A549 (cell line): ENCODE results near the gene PRRX1. TPM values are rescaled to one million over a fixed set of nuclear protein-coding genes. Genes with fewer than 3 reads are reported as not detected.
A peak's percentile ranks its signal among the peaks of the same experiment; 100 is the strongest.

Experiments used
- ATAC-seq, 2 experiments: fragments of 200-7000 bp in 1 of 2; fragments of >200 bp in 1 of 2; cut with Nextera tagmentation in 1 of 2; cut with Tn5 transposase in 1 of 2; 3 replicates each; pipeline versions ENCODE4 v1.8.0 to v1.9.1; 2018 to 2020; ENCODE audit warnings: mild to moderate bottlenecking in 1 of 2, moderate library complexity in 1 of 2
- CTCF ChIA-PET: fragments of 300-600 bp; sonication (Branson Sonifier 250); formaldehyde crosslinking; extraction: SDS; loops from one replicate; lab custom pipeline; 2021; ENCODE audit warnings: antibody characterized with exemption, inconsistent platforms; lab: Yijun Ruan, JAX
- POLR2A ChIA-PET: fragments of 350-600 bp; formaldehyde crosslinking; extraction: SDS; loops from one replicate; lab custom pipeline; 2021; ENCODE audit warnings: antibody characterized with exemption, inconsistent platforms; lab: Yijun Ruan, JAX
- DNase-seq, 2 experiments: peaks; one replicate each; pipeline versions ENCODE4 v3.0.0 to v3.0.0-alpha.2; 2011 to 2016; ENCODE audit warnings: low read depth in 1 of 2, low spot score in 1 of 2
- FAIRE-seq: peaks from 2 replicates; lab custom pipeline; 2011; peaks lifted over from hg19 to GRCh38; lab: Jason Lieb, UNC
- H3K27ac ChIP-seq, 2 experiments: fragments of >200 bp; sonication (Bioruptor Twin); formaldehyde crosslinking; 3 replicates each; pipeline ENCODE4 v1.5.1; 2016 to 2017
- H3K4me1 ChIP-seq: fragments of >200 bp; sonication (Bioruptor Twin); formaldehyde crosslinking; 3 replicates; pipeline ENCODE4 v1.6.1; 2016
- H3K4me2 ChIP-seq: fragments of >200 bp; sonication (Bioruptor Twin); formaldehyde crosslinking; 3 replicates; pipeline ENCODE4 v1.6.1; 2016
- H3K4me3 ChIP-seq: fragments of >200 bp; sonication (Bioruptor Twin); formaldehyde crosslinking; 3 replicates; pipeline ENCODE4 v1.5.1; 2016
- H3K9me3 ChIP-seq: fragments of >200 bp; sonication (Bioruptor Twin); formaldehyde crosslinking; 3 replicates; pipeline ENCODE4 v1.6.1; 2016
- BHLHE40 ChIP-seq: IDR thresholded peaks from 2 replicates; pipeline ENCODE4 v1.6.1; 2012; ENCODE audit warnings: low read depth, low read length, inconsistent platforms
- CBX2 ChIP-seq: fragments of 200-600 bp; sonication (generic); IDR thresholded peaks from 2 replicates; pipeline ENCODE4 v1.6.1; 2016; ENCODE audit warnings: low read depth, mild to moderate bottlenecking, borderline replicate concordance
- EHMT2 ChIP-seq: fragments of 200-600 bp; sonication (generic); IDR thresholded peaks from 2 replicates; pipeline ENCODE4 v1.6.1; 2016; ENCODE audit warnings: antibody characterized with exemption, low read depth, mild to moderate bottlenecking, moderate library complexity
- EP300 ChIP-seq, 2 experiments: fragments of >200 bp; sonication (Bioruptor Twin); formaldehyde crosslinking; IDR thresholded peaks; 2 replicates in 1 of 2; 3 replicates in 1 of 2; pipeline ENCODE4 v1.6.1; 2016 to 2017
- FOSL2 ChIP-seq, 2 experiments: fragments of 450-650 bp in 1 of 2; fragments of >200 bp in 1 of 2; sonication (Bioruptor Twin) in 1 of 2; formaldehyde crosslinking; IDR thresholded peaks; 2 replicates each; pipeline versions ENCODE4 v1.5.0 to v1.6.1; 2016 to 2020; ENCODE audit warnings: mild to moderate bottlenecking in 1 of 2, moderate library complexity in 1 of 2
- HEYL ChIP-seq: fragments of 250-450 bp; sonication (Bioruptor Pico); IDR thresholded peaks from 2 replicates; pipeline ENCODE4 v1.8.0; 2021; ENCODE audit warnings: mild to moderate bottlenecking, moderate library complexity
- HOXA7 ChIP-seq: fragments of 250-450 bp; sonication (Bioruptor Pico); IDR thresholded peaks from 2 replicates; pipeline ENCODE4 v1.5.0; 2020; ENCODE audit warnings: mild to moderate bottlenecking, moderate library complexity
- HOXB5 ChIP-seq: fragments of 250-450 bp; sonication (Bioruptor Pico); IDR thresholded peaks from 2 replicates; pipeline ENCODE4 v1.5.0; 2020; ENCODE audit warnings: mild to moderate bottlenecking, moderate library complexity
- MAFK ChIP-seq: fragments of 450-650 bp; IDR thresholded peaks from 2 replicates; pipeline ENCODE4 v1.6.1; 2014; ENCODE audit not compliant: partially characterized antibody
- MAX ChIP-seq: IDR thresholded peaks from 2 replicates; pipeline ENCODE4 v1.6.1; 2012
- MYC ChIP-seq: IDR thresholded peaks from 2 replicates; pipeline ENCODE4 v1.6.1; 2012; ENCODE audit warnings: mild to moderate bottlenecking, inconsistent platforms, low read length, improper control_type of control experiment, borderline replicate concordance
- NPAS2 ChIP-seq: fragments of 250-450 bp; sonication (Bioruptor Pico); IDR thresholded peaks from 2 replicates; pipeline ENCODE4 v1.8.0; 2022; ENCODE audit warnings: mild to moderate bottlenecking, moderate library complexity, borderline replicate concordance
- NR3C1 ChIP-seq: fragments of >200 bp; sonication (Bioruptor Twin); formaldehyde crosslinking; IDR thresholded peaks from 3 replicates; pipeline ENCODE4 v1.6.1; 2017
- PHF8 ChIP-seq: fragments of 200-600 bp; sonication (generic); IDR thresholded peaks from 2 replicates; pipeline ENCODE4 v1.6.1; 2016; ENCODE audit warnings: low read depth, mild to moderate bottlenecking, antibody characterized with exemption, moderate library complexity, borderline replicate concordance
- POLR2AphosphoS2 ChIP-seq: conservative IDR thresholded peaks from 2 replicates; pipeline ENCODE4 v1.6.1; 2012; ENCODE audit warnings: low read length, improper control_type of control experiment, inconsistent platforms
- RAD21 ChIP-seq, 2 experiments: fragments of >200 bp in 1 of 2; sonication (Bioruptor Twin) in 1 of 2; formaldehyde crosslinking in 1 of 2; IDR thresholded peaks in 1 of 2; conservative IDR thresholded peaks in 1 of 2; 2 replicates in 1 of 2; 3 replicates in 1 of 2; pipeline ENCODE4 v1.6.1; 2012 to 2018; ENCODE audit warnings: inconsistent platforms in 1 of 2
- RNF2 ChIP-seq: fragments of 200-600 bp; sonication (generic); IDR thresholded peaks from 2 replicates; pipeline ENCODE4 v1.6.1; 2016; ENCODE audit warnings: low read depth, mild to moderate bottlenecking, antibody characterized with exemption, moderate library complexity, borderline replicate concordance
- SMC3 ChIP-seq: fragments of >200 bp; sonication (Bioruptor Twin); formaldehyde crosslinking; IDR thresholded peaks from 3 replicates; pipeline ENCODE4 v1.6.1; 2018; ENCODE audit warnings: inconsistent platforms
- SREBF2 ChIP-seq: fragments of 450-650 bp; IDR thresholded peaks from 2 replicates; pipeline ENCODE4 v1.6.1; 2014; ENCODE audit warnings: mild to moderate bottlenecking, moderate library complexity
- TFCP2L1 ChIP-seq: fragments of 250-450 bp; sonication (Bioruptor Pico); IDR thresholded peaks from 2 replicates; pipeline ENCODE4 v1.5.0; 2021; ENCODE audit warnings: mild to moderate bottlenecking
- ZC3H11A ChIP-seq: fragments of 450-650 bp; IDR thresholded peaks from 2 replicates; pipeline ENCODE4 v1.6.1; 2014; ENCODE audit warnings: antibody characterized with exemption, mild to moderate bottlenecking
- ZSCAN20 ChIP-seq: fragments of 250-450 bp; sonication (Bioruptor Pico); IDR thresholded peaks from 2 replicates; pipeline ENCODE4 v1.8.0; 2022; ENCODE audit warnings: mild to moderate bottlenecking, moderate library complexity
- WGBS: methylation state at CpG from one replicate; pipeline ENCODE4 v1.1.6; 2017; ENCODE audit errors: missing lambda C conversion rate; 5-methylcytosine and 5-hydroxymethylcytosine counted together
- polyA plus RNA-seq, 4 experiments: library from polyadenylated mRNA; depleted of rRNA in 3 of 4; stranded (reverse); fragments of >200 nt; fragmentation: RNase III in 1 of 4; extraction: RNeasy Plus Mini Kit Qiagen cat#74134 plus additional on column Dnase treatment in 1 of 4; gene quantifications; 2 replicates in 3 of 4; 3 replicates in 1 of 4; pipeline ENCODE4 v1.2.3, GENCODE V29; 2011 to 2017
- TF ChIP-seq, protein P1 (sequence below): IDR thresholded peaks from 2 replicates; pipeline ENCODE4 v1.6.1; 2012
- TF ChIP-seq, protein P2 (sequence below): IDR thresholded peaks from 2 replicates; pipeline ENCODE4 v1.6.1; 2012; ENCODE audit warnings: low read depth, borderline replicate concordance
- TF ChIP-seq, protein P3 (sequence below): fragments of 150-350 bp; IDR thresholded peaks from 2 replicates; pipeline ENCODE4 v1.6.1; 2014; ENCODE audit warnings: low read depth, mild to moderate bottlenecking, low read length

PRRX1 gene
- polyA plus RNA-seq, 2 of the 4 experiments (the other 2 are of a cell fraction), result 0.14 TPM; not detected in 1

- TF ChIP-seq ZSCAN20 (CRISPR knock-in tag) (no peak), HEYL (CRISPR knock-in tag) (no peak)
- TF ChIP-seq, all 56 proteins: peak for 0
Measured at GRCh38 chr1:170755795-170756194, 91.9 kb downstream of the PRRX1 start (continued).

GRCh38 chr1:170758992-170759391 lies 95.1 kb downstream of the PRRX1 start:
- POLR2A ChIA-PET, result no interaction called here
- no peak for ATAC-seq
- Histone ChIP-seq H3K27ac (no peak overlapping the region), H3K9me3 (no peaks in the 10 kb centered on the region), H3K4me1 (no peaks in the 10 kb centered on the region), H3K4me2 (no peak overlapping the region), H3K4me3 (no peak overlapping the region)
- no peak for FAIRE-seq
- no peak for DNase-seq
- 48% methylated on average over 2 of the region's 2 CpGs for WGBS
- no peak for TF ChIP-seq MAX
- TF ChIP-seq HEYL (CRISPR knock-in tag), result no peak
- no peak for TF ChIP-seq NR3C1
- no peak for TF ChIP-seq ZC3H11A
- TF ChIP-seq EP300 (IDR thresholded peaks at IDR 0.05), result no peak
- TF ChIP-seq, protein P1, sequence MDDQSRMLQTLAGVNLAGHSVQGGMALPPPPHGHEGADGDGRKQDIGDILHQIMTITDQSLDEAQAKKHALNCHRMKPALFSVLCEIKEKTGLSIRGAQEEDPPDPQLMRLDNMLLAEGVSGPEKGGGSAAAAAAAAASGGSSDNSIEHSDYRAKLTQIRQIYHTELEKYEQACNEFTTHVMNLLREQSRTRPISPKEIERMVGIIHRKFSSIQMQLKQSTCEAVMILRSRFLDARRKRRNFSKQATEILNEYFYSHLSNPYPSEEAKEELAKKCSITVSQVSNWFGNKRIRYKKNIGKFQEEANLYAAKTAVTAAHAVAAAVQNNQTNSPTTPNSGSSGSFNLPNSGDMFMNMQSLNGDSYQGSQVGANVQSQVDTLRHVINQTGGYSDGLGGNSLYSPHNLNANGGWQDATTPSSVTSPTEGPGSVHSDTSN, result no peak
- TF ChIP-seq PHF8, result no peak
- CTCF ChIA-PET, result interaction anchor here (0.8 kb wide), 2 partner anchors 20 to 131 kb away, joined by 3 read pairs; no protein-coding TSS in a partner anchor

DNA sequence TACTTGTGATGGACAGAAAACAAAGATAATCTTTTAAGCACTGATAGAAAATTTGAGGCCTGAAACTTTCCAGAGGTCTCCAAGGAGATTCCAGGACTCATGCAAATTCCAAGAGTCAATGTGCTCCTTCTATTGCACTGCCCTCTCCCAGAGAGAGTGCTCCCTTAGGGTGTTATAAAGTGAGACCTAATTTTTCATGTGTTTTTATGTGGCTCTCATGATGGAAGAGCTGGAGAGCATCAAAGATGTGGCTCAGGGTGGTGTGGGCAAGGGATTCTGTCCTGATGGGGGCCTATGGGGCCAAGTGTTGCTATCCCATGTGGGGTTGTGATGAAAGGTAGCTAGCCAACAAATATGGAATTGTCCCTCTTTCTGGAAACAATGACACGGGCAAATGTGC lies 101.3 kb downstream of the PRRX1 start:
- ATAC-seq (no peak), DNase-seq (no peak), FAIRE-seq (no peak)
- no peak overlapping the region for H3K4me3 ChIP-seq
- CTCF ChIA-PET, result interaction anchor here (1.7 kb wide), 1 partner anchor 76 kb away, joined by 7 read pairs; no protein-coding TSS in a partner anchor
- WGBS, result 3% methylated on average over 1 of the region's 1 CpG
- H3K27ac ChIP-seq, result no peak overlapping the region
- H3K9me3 ChIP-seq, result no peaks in the 10 kb centered on the region
- POLR2A ChIA-PET, result no interaction called here
- H3K4me1 ChIP-seq, result no peaks in the 10 kb centered on the region
- H3K4me2 ChIP-seq, result no peak overlapping the region
- TF ChIP-seq EHMT2, result no peak
- no peak for TF ChIP-seq MAX
- no peak for TF ChIP-seq CBX2
- TF ChIP-seq EP300 (IDR thresholded peaks at IDR 0.05), result no peak
- no peak for TF ChIP-seq MAFK
- TF ChIP-seq RNF2, result no peak
- no peak for TF ChIP-seq SREBF2
- no peak for TF ChIP-seq HOXA7
- TF ChIP-seq POLR2AphosphoS2, result no peak
- TF ChIP-seq MYC, result no peak
- no peak for TF ChIP-seq TFCP2L1 (CRISPR knock-in tag)

DNA sequence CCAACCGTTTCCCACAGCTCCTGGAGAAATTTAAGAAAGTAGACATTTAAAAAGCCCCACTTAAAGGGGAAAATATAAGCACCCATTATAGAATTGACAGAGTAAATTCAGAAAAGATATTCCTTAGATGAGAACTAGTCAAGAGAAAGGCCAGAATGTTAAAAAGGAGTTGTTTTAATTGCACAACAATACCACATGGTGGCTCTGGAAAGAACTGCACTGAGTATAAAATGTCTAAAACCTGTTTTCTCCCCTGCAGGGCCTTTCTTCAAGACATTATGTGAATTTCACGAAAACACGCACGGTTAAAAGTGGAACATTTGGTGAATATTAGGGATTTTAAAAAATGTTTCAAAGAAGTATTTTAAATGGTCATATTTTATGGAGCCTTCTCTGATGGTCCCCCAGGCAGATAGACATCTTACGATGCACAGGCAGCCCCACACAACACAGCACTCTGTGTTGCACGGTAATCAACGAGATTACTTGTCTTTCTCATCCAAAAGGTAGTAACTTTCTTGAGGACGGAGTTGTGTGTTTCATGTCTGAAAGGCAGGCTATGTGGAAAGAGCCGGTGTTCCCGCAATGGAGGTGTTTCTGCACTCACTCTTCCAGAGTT lies 101.9 kb downstream of the PRRX1 start:
- no peak overlapping the region for H3K4me2 ChIP-seq
- ChIA-PET CTCF (interaction anchor here (1.7 kb wide), 1 partner anchor 76 kb away, joined by 7 read pairs; no protein-coding TSS in a partner anchor), POLR2A (no interaction called here)
- H3K4me1 ChIP-seq, result no peaks in the 10 kb centered on the region
- ATAC-seq (peak in 1 of 2 experiments; percentile 50; a peak in 1 of 6 replicates), FAIRE-seq (no peak), DNase-seq (peak in 1 of 2 experiments; percentile 7)
- H3K9me3 ChIP-seq, result no peaks in the 10 kb centered on the region
- no peak overlapping the region for H3K27ac ChIP-seq
- no peak overlapping the region for H3K4me3 ChIP-seq
- 32% methylated on average over 10 of the region's 10 CpGs for WGBS
- TF ChIP-seq MAX (no peak), NPAS2 (CRISPR knock-in tag) (no peak), FOSL2 (IDR thresholded peaks at IDR 0.05) (no peak), FOSL2 (CRISPR knock-in tag; IDR thresholded peaks at IDR 0.05) (no peak), POLR2AphosphoS2 (no peak), BHLHE40 (no peak), RNF2 (no peak), HOXB5 (CRISPR knock-in tag) (no peak), RAD21 (conservative IDR thresholded peaks at IDR 0.05 in 1 of 2, IDR thresholded peaks at IDR 0.05 in 1 of 2) (peak; percentile 22 to 26; a peak in 1 of 5 replicates), SMC3 (0 out of 3 replicates have a peak, but pooled peaks have one; percentile 12), HOXA7 (no peak)
- TF ChIP-seq, protein P2, sequence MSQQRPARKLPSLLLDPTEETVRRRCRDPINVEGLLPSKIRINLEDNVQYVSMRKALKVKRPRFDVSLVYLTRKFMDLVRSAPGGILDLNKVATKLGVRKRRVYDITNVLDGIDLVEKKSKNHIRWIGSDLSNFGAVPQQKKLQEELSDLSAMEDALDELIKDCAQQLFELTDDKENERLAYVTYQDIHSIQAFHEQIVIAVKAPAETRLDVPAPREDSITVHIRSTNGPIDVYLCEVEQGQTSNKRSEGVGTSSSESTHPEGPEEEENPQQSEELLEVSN, result no peak
- TF ChIP-seq, protein P3, sequence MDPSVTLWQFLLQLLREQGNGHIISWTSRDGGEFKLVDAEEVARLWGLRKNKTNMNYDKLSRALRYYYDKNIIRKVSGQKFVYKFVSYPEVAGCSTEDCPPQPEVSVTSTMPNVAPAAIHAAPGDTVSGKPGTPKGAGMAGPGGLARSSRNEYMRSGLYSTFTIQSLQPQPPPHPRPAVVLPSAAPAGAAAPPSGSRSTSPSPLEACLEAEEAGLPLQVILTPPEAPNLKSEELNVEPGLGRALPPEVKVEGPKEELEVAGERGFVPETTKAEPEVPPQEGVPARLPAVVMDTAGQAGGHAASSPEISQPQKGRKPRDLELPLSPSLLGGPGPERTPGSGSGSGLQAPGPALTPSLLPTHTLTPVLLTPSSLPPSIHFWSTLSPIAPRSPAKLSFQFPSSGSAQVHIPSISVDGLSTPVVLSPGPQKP, result no peak
